ENCODE results near the gene AGBL1.

The AGBL1 gene

GRCh38 chr15:86540840-86541467 lies 461.3 kb downstream of the AGBL1 start:
- no peak for DNase-seq

GRCh38 chr15:86541540-86541939 lies 461.9 kb downstream of the AGBL1 start:
- no peak for DNase-seq

GRCh38 chr15:86550075-86550474 lies 470.4 kb downstream of the AGBL1 start:
- no peak for DNase-seq

- peak; percentile 3 for DNase-seq
Measured at GRCh38 chr15:86553108-86553507, 473.4 kb downstream of the AGBL1 start.

GRCh38 chr15:86555098-86555497 lies 475.4 kb downstream of the AGBL1 start:
- DNase-seq: peak; percentile 20

GRCh38 chr15:86555939-86556338 lies 476.3 kb downstream of the AGBL1 start:
- peak; percentile 77 for DNase-seq

GRCh38 chr15:86556396-86557017 lies 476.8 kb downstream of the AGBL1 start:
- no peak for DNase-seq

GRCh38 chr15:86557018-86557550 lies 477.4 kb downstream of the AGBL1 start:
- DNase-seq: peak; percentile 64

- no peak for DNase-seq
Measured at GRCh38 chr15:86558252-86558651, 478.6 kb downstream of the AGBL1 start.

- DNase-seq: no peak
Measured at GRCh38 chr15:86558686-86559085, 479.0 kb downstream of the AGBL1 start.

GRCh38 chr15:86568378-86568777 lies 488.7 kb downstream of the AGBL1 start:
- no peak for DNase-seq

- no peak for DNase-seq
Measured at GRCh38 chr15:86570738-86571137, 491.1 kb downstream of the AGBL1 start.

GRCh38 chr15:86571873-86572272 lies 492.2 kb downstream of the AGBL1 start:
- DNase-seq: no peak

- DNase-seq: peak; percentile 56
Measured at GRCh38 chr15:86572368-86572841, 492.7 kb downstream of the AGBL1 start.

GRCh38 chr15:86573476-86573875 lies 493.8 kb downstream of the AGBL1 start:
- no peak for DNase-seq

- peak; percentile 31 for DNase-seq
Measured at GRCh38 chr15:86588413-86588812, 508.7 kb downstream of the AGBL1 start.

- no peak for DNase-seq
Measured at GRCh38 chr15:86590461-86590860, 510.8 kb downstream of the AGBL1 start.

- no peak for DNase-seq
Measured at GRCh38 chr15:86591158-86591557, 511.5 kb downstream of the AGBL1 start.

GRCh38 chr15:86591994-86592735 lies 512.5 kb downstream of the AGBL1 start:
- DNase-seq: peak; percentile 9

- no peak for DNase-seq
Measured at GRCh38 chr15:86595741-86596140, 516.1 kb downstream of the AGBL1 start.

GRCh38 chr15:86603466-86603865 lies 523.8 kb downstream of the AGBL1 start:
- DNase-seq: no peak

GRCh38 chr15:86608461-86609205 lies 529.0 kb downstream of the AGBL1 start:
- DNase-seq: peak; percentile 39

- DNase-seq: no peak
Measured at GRCh38 chr15:86609275-86609674, 529.6 kb downstream of the AGBL1 start.

Measured in NCI-H69 (cell line).